A549 (cell line): ENCODE data around the gene PRPSAP2.

Experiments
- GATA3 ChIP-seq: IDR thresholded peaks from 2 replicates; pipeline ENCODE4 v1.6.1; 2012; ENCODE audit warnings: borderline replicate concordance
- JUN ChIP-seq, 2 experiments: fragments of >200 bp; sonication (Bioruptor Twin); formaldehyde crosslinking; IDR thresholded peaks; 2 replicates in 1 of 2; 3 replicates in 1 of 2; pipeline ENCODE4 v1.6.1; 2016 to 2017
- MAX ChIP-seq: IDR thresholded peaks from 2 replicates; pipeline ENCODE4 v1.6.1; 2012
- RAD21 ChIP-seq, 2 experiments: fragments of >200 bp in 1 of 2; sonication (Bioruptor Twin) in 1 of 2; formaldehyde crosslinking in 1 of 2; IDR thresholded peaks in 1 of 2; conservative IDR thresholded peaks in 1 of 2; 2 replicates in 1 of 2; 3 replicates in 1 of 2; pipeline ENCODE4 v1.6.1; 2012 to 2018; ENCODE audit warnings: inconsistent platforms in 1 of 2
- ZNF302 ChIP-seq: fragments of 250-450 bp; sonication (Bioruptor Pico); IDR thresholded peaks from 2 replicates; pipeline ENCODE4 v1.9.0; 2021; ENCODE audit warnings: inconsistent platforms, mild to moderate bottlenecking, moderate library complexity
- TF ChIP-seq, protein P1 (sequence below): fragments of >200 bp; sonication (Bioruptor Twin); formaldehyde crosslinking; IDR thresholded peaks from 3 replicates; pipeline ENCODE4 v1.5.1; 2016

GRCh38 chr17:18947866-18948265, 89.9 kb downstream of the PRPSAP2 start:
- TF ChIP-seq JUN (IDR thresholded peaks at IDR 0.05) (no peak), RAD21 (conservative IDR thresholded peaks at IDR 0.05 in 1 of 2, IDR thresholded peaks at IDR 0.05 in 1 of 2) (no peak), GATA3 (no peak), ZNF302 (no peak), MAX (no peak)
- TF ChIP-seq, protein P1, sequence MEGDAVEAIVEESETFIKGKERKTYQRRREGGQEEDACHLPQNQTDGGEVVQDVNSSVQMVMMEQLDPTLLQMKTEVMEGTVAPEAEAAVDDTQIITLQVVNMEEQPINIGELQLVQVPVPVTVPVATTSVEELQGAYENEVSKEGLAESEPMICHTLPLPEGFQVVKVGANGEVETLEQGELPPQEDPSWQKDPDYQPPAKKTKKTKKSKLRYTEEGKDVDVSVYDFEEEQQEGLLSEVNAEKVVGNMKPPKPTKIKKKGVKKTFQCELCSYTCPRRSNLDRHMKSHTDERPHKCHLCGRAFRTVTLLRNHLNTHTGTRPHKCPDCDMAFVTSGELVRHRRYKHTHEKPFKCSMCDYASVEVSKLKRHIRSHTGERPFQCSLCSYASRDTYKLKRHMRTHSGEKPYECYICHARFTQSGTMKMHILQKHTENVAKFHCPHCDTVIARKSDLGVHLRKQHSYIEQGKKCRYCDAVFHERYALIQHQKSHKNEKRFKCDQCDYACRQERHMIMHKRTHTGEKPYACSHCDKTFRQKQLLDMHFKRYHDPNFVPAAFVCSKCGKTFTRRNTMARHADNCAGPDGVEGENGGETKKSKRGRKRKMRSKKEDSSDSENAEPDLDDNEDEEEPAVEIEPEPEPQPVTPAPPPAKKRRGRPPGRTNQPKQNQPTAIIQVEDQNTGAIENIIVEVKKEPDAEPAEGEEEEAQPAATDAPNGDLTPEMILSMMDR = no peak
